ENCODE results near the gene MCOLN1.
"Not testable (repeated sequence)": the region's sequence is repeated elsewhere in the genome, so short reads cannot be mapped to it uniquely, and the experiment has no call there.

MCOLN1 gene

DNA sequence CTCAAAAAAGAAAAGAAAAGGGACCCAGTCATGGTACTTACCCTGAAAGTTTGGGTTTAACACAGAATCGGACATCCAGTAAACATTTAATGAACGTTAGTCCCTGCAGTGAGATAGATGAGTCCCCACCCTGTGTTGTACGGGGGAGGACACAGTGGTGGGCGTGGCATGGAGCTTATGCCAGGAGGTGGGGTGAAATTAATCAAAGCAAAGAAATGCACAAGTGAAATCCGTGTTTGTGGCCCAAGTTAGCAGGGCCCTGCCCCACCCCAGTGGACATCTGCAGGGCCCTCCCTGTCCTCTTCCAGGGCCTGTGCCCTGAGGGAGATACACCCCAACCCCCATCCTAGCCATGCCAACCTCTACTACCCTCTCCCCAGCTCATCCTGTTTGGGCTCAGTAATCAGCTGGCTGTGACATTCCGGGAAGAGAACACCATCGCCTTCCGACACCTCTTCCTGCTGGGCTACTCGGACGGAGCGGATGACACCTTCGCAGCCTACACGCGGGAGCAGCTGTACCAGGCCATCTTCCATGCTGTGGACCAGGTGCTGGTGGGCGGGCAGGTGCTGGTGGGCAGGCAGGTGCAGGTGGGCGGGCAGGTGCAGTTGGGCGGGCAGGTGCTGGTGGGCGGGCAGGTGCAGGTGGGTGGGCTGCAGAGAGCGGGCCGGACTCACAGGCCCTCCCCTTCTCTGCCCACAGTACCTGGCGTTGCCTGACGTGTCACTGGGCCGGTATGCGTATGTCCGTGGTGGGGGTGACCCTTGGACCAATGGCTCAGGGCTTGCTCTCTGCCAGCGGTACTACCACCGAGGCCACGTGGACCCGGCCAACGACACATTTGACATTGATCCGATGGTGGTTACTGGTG lies 3.9 kb downstream of the MCOLN1 start:
- no peak for DNase-seq

- peak; percentile 34 for DNase-seq
Measured at GRCh38 chr19:7527516-7528191, 5.2 kb downstream of the MCOLN1 start.

GRCh38 chr19:7528192-7528519 lies 5.7 kb downstream of the MCOLN1 start:
- DNase-seq: no peak

- DNase-seq: no peak
Measured at GRCh38 chr19:7528522-7529245, 6.3 kb downstream of the MCOLN1 start.

- DNase-seq: no peak
Measured at GRCh38 chr19:7529246-7529600, 6.8 kb downstream of the MCOLN1 start.

DNA sequence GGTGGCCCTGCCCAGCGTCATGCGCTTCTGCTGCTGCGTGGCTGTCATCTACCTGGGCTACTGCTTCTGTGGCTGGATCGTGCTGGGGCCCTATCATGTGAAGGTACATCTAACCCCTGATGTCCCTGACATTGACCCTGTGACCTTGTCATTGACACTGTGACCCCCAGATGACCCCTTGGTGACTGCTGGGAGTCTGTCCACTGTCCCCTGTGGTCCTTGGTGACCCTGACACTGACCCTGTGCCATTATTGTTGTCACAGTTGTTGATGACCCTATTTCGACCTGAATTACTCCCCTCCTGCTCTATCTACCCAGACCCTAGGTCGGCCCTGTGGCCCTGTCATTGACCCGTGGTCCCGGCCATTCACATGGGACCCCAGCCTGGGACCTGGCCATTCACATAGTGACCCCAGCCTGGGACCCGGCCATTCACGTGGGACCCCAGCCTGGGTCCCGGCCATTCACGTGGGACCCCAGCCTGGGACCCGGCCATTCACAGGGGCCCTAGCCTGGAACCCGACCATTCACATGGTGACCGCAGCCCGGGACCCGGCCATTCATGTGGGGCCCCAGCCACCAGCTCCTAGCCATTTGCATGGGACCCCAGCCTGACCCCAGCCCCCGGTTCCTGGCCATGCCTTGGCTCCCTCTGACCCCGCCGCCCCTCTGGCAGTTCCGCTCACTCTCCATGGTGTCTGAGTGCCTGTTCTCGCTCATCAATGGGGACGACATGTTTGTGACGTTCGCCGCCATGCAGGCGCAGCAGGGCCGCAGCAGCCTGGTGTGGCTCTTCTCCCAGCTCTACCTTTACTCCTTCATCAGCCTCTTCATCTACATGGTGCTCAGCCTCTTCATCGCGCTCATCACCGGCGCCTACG lies 7.4 kb downstream of the MCOLN1 start:
- no peak for DNase-seq

GRCh38 chr19:7533281-7533885 lies 11.0 kb downstream of the MCOLN1 start:
- DNase-seq: no peak

- DNase-seq: peak; percentile 80
Measured at GRCh38 chr19:7533925-7534480, 11.6 kb downstream of the MCOLN1 start.

GRCh38 chr19:7534531-7535046 lies 12.2 kb downstream of the MCOLN1 start:
- no peak for DNase-seq

- peak; percentile 88 for DNase-seq
Measured at GRCh38 chr19:7535047-7535997, 12.9 kb downstream of the MCOLN1 start, which contains the start of gene PNPLA6. Gene PNPLA6, plus strand, starts transcription at chr19:7535717. Its CDS starts 72 bp downstream, at chr19:7535789.

DNA sequence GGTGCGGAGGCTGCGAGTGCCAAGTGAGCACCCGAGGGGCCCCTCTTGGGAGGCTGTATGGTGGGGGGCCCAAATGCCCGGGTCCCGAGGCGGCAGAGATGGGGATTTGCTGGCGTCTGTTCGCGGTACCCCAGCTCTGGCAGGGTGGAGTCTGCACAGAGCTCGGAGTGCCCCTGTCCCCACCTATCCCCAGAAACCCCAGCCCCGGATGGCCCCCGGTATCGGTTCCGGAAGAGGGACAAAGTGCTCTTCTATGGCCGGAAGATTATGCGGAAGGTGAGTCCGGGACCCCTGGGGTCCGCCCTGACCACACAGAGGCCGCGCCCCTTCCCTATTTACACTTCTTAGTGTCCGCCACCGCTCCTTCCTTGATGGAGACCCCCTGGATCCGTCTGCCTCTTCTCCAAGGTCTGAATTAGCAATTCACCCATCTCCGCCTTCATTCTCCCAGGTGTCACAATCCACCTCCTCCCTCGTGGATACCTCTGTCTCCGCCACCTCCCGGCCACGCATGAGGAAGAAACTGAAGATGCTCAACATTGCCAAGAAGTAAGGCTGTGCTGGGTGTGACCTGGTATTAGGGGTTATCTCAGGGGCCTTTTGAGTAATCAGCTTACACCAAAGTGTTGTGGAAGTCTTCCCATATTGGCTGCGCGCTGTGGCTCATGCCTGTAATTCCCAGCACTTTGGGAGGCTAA lies 13.7 kb downstream of the MCOLN1 start:
- DNase-seq: no peak

DNA sequence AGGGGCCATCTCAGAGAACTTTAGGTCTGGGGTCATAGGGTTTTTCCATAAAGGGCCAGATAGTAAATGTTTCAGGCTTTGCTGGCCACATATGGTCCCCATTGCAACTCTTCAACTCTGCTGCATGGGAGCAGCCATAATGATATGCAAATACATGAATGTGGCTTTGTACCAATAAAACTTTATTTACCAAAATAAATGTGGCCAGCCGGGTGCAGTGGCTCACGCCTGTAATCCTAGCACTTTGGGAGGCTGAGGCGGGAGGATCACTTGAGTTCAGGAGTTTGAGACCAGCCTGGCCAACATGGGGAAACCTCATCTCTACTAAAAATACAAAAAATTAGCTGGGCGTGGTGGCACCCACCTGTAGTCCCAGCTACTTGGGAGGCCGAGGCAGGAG lies 16.6 kb downstream of the MCOLN1 start:
- DNase-seq: not testable (repeated sequence)

GRCh38 chr19:7539827-7540425 lies 17.5 kb downstream of the MCOLN1 start:
- no peak for DNase-seq

DNA sequence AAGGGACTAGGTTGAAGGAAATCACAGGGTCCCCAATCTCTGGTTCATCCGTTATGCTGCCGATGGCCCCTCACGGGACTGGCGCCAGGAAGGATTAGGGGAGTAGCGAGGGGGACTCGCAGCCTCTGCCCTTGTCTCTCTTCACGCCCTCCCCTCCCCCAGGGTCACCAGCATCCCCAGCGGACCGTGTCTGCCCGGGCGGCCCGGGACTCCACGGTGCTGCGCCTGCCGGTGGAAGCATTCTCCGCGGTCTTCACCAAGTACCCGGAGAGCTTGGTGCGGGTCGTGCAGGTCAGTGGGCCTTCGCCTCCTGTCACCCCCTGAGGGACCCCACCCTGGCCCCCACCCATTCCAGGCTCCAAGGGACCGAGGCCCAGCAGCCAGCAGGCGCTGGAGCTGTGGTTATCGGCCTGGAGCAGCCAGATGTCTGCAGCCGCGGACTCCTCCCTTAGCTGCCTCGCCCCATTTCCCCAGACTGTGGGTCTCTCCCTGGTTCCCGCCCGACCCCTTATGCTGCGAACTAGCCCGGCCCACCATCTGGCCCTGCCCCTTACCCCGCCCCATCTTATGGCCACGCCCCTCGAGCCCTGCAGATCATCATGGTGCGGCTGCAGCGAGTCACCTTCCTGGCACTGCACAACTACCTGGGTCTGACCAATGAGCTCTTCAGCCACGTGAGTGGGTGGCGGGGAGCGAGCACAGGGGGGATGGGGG lies 18.5 kb downstream of the MCOLN1 start:
- DNase-seq: no peak

DNA sequence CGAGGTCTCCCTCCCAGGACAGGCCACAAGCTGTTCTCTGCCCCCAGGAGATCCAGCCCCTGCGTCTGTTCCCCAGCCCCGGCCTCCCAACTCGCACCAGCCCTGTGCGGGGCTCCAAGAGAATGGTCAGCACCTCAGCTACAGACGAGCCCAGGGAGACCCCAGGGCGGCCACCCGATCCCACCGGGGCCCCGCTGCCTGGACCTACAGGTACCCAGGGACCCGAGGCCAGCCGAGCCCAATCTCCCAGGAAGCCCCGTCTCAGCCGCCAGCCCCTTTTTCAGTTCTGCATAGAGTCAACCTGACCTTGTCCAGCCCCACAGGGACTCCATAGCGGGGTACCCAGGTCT lies 19.0 kb downstream of the MCOLN1 start:
- DNase-seq: no peak

DNA sequence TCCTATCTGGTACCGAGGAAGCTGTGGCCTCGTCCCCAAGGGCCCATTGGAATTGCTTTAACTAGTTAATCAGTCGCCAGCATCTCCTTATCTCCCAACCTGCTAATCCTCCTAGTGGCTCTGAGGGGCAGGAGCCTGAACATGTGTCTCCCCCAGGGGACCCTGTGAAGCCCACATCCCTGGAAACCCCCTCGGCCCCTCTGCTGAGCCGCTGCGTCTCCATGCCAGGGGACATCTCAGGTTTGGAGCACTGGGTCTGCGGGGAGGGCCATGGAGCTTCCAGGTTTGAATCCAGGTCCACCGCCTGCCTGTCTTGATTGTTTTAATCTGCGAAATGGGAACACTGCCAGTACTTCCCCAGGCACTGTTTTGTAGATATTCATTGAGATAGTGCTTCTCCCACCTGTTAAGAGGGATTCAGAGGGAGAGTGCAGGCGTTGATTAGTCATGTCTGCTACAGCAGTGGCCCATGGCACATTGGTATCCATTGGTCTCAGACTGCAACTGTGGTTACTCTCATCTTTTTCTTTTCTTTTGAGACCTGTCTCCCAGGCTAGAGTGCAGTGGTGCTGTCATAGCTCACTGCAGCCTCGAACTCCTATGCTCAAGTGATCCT lies 19.5 kb downstream of the MCOLN1 start:
- no peak for DNase-seq

DNA sequence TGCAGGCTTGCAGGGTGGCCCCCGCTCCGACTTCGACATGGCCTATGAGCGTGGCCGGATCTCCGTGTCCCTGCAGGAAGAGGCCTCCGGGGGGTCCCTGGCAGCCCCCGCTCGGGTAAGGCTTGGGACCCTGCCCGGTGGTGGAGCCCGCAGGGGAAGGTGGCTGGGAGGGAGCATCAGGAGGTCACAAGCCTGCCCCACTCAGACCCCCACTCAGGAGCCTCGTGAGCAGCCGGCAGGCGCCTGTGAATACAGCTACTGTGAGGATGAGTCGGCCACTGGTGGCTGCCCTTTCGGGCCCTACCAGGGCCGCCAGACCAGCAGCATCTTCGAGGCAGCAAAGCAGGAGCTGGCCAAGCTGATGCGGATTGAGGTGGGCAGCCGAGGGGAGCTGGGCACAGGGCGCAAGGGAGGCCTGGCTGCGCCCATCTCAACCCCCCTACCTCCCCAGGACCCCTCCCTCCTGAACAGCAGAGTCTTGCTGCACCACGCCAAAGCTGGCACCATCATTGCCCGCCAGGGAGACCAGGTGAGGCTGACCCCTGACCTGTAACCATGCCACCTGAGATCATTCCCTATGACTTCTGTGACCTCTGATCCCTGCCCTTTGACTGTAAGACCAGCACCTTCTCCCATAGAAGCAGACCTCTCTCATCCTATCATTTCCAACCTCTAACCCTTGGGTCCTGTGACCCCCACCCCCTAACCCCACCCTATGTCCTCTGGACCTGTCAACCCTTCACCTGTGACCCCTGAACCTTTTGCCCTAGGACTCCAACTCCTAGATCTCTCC lies 20.3 kb downstream of the MCOLN1 start:
- DNase-seq: no peak

DNA sequence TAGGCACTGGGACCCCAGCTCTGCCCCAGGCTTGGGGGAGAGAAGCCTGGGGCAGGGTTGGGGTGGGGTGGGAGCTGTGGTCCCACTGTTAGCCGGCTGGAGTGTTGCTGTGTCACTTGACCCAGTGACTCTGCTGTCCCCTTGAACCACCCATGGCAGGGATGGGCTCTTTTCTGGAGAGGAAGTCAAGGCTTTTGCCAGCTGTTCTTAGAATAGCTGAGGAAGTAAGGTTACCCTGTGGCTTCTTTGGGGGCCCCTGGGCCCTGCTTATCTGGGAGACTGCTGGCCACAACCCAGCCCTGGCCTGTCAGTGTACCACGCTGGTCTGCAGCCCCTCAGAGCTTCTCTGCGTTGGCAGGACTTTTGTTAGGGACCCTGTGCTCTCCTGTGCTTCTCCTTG lies 22.2 kb downstream of the MCOLN1 start:
- peak; percentile 60 for DNase-seq
